CD4-positive, alpha-beta T cell treated with Interleukin-4 for 1 hour (primary cell): ENCODE results near the gene IGFN1.
"Not testable (repeated sequence)": the region's sequence is repeated elsewhere in the genome, so short reads cannot be mapped to it uniquely, and the experiment has no call there.

Source experiments
- DNase-seq, 2 donors: peaks; one replicate each; pipeline ENCODE4 v3.0.0-alpha.2; 2020 to 2022

IGFN1 gene

DNA sequence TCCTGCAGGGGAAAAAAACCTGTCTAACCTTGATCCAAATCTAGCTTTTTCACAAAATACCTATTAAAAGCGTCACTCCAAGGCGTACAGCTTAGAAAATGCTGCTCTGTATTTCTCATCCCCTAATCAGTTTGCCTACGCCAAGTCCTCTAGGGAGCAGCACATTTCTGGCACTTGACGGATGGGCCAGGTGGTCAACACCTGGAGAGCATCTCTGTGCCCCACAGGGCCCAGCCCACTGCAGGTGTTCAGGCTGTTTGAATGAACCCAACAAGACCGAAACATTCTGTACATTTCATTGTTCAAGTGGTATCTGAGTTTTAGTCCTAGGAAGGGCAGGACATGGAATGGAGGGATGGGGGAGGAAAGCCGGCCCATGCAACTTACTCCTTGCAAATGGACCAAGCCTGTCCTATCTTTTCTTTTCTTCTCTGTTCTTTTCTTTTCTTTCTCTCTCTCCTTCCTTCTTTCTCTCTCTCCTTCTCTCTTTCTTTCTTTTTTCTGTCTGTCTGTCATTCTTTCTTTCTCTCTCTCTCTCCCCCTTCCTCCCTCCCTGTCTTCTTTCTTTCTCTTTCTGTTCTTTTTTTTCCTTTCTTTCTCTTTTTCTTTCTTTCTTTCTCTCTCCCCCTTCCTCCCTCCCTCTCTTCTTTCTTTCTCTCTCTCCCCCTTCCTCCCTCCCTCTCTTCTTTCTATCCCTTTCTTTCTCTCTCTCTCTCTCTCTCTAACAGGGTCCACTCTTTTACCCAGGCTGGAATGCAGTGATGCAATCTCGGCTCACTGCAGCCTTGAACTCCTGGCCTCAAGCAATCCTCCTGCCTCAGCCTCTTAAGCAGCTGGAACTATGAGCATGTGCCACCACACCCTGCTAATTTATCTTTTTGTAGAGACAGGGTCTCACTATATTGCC is 29.1 kb downstream of the IGFN1 start:
- no peak for DNase-seq

- no peak for DNase-seq
Measured at GRCh38 chr1:201220388-201220715, 29.7 kb downstream of the IGFN1 start.

DNA sequence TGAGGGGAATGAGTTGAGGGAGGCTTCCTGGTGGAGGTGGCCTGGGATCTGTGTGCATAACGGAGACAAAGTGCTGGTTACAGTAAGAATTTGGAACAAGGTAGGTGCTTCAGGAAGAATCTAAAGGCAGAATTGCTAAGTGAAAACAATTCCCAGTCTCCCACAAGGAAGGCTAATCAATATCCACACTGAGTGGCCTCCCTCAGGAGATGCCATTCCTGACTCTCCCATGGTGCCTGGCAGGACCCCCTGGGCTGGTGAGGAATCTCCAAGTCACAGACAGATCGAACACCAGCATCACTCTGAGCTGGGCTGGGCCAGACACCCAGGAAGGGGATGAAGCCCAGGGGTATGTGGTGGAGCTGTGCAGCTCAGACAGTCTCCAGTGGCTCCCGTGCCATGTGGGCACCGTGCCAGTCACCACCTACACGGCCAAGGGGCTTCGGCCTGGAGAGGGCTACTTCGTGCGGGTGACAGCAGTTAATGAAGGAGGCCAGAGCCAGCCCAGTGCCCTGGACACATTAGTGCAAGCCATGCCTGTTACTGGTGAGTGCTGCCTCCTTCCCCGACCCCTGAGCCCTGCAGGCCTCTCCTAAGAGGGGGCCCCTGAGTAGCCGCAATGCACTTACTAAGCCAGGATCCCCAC is 30.7 kb downstream of the IGFN1 start:
- no peak for DNase-seq

- no peak for DNase-seq
Measured at GRCh38 chr1:201222125-201222524, 31.5 kb downstream of the IGFN1 start.

DNA sequence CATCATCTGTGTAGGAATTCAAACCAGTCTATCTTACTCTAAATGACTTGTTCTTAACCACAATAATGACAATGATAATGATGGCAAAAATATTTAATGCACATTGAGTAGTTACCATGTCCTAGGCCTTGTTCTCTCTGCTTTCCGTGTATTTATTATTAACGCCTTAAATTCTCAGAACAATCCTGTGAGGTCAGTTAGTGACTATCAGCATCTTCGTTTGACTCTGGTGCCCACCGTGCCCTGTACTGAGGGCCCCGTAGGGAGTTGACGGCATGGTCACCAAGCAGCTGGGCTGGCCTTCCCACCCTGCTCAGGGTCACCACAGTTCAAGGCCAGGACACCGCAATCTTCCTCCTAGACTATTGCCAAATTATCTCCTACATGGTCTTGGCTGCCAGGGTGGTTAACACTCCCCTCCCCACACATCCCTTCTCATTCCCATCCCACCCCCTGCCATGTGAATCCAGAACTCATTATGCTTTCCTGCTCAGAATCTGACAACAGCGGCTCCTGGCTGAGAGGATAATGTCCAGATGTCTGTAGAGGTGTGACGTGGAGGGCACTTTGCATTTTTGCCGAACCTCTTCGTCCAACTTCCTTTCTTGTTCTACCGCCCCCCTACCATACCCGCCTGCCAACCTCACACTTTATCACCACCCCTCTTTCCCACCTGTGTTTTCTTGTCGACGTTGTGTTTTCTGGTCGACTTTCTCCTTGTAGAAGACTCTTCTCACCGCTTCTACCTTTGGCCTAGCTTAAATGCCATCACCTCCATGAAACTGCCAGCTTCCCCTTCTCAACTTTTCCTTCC is 33.4 kb downstream of the IGFN1 start:
- no peak for DNase-seq

- no peak for DNase-seq
Measured at GRCh38 chr1:201224666-201225370, 34.2 kb downstream of the IGFN1 start.

DNA sequence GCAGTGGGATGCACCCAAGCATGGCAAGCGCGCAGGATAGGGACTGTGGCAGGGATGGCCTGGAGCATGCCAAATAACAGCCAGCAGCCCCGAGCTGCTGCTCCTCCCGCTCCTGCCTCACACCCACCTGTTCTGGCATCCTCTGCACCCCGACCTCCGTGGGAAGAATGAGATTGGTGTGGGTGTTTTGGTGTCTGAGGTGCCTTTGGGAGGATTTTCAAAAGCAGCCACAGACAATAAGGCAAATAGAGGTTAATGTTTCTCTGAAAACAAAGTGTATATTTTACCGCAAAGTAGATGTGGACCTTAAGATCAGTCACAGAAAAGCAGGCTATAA is 35.5 kb downstream of the IGFN1 start:
- no peak for DNase-seq

GRCh38 chr1:201226859-201227488 is 36.4 kb downstream of the IGFN1 start:
- DNase-seq = no peak

- no peak for DNase-seq
Measured at GRCh38 chr1:201228011-201228983, 37.7 kb downstream of the IGFN1 start.

- DNase-seq = no peak
Measured at GRCh38 chr1:201229095-201229494, 38.5 kb downstream of the IGFN1 start.

DNA sequence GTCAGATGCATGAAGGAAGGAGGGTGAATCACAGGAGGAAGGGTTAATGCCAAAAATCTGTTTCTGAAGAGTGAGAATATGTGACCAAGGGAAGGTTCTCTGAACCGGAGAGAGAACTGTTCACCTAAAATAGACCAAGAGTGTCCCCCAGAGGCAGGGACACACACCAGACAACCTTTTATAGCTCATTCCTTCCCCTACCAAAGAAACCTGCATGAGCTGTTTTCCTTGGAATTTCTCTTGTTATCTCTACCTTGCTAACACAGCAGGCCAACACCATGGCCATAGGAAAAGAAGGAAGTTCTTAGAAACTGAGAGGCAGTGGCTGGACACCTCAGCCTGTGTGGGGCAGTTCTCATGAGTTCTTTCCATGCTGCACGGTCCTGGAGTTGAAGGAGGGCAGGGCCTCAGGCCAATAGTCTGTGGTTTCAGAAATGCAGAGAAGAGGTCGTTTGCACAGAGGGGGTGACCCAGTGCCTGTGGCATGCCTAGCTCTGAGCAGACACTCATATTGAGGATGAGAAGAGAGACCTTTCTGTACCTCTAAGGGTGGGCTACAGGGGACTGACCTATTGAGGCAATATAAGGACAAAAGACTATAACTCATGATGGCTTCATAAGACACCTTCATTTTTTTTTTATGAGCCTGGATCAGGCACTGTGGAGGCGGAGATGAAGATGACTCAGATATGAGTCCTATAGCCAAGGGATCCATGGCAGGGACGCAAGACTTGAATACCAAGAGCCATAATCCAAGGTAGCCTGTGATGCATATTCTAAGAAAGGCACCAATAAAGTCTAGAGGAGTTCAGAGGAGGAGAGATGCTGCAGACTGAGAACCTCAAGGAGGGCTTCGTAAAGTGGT is 39.4 kb downstream of the IGFN1 start:
- DNase-seq = no peak

DNA sequence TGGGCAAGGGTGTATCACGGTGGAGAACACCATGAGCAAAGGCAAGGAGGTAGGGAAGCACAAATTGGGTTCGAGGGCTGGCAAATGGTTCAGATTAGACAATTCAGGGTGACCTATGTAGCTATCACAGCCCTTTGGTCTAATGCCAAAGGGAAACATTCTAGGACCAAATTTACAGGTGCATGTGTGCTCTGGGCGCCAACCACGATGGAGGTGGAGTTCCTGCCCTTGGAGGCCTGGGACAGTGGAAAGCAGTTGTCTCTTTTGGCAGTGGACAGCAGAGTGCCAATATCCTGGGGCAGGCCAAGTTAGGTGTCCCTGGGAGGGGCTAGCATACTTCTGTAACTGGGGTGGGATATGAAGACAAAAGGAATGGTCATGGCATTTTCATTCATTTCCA is 40.1 kb downstream of the IGFN1 start:
- no peak for DNase-seq

GRCh38 chr1:201239646-201240045 is 49.0 kb downstream of the IGFN1 start:
- DNase-seq = not testable (repeated sequence)

DNA sequence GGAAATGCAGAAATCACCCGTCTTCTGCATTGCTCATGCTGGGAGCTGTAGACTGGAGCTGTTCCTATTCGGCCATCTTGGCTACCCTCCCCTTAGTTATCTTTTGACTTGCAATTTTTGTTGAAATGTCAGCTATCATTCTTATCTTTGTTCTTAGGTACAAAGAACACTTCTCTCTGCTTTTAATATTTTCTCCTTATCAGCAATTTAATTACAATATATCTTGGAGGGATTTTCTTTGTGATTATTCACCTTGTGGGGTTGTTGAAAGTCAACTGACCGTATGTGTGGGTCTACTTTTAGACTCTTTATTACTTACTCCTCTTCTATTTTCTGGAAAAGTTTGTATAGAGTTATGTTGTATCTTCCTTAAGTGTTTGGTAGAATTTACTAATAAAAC is 49.5 kb downstream of the IGFN1 start:
- no peak for DNase-seq

DNA sequence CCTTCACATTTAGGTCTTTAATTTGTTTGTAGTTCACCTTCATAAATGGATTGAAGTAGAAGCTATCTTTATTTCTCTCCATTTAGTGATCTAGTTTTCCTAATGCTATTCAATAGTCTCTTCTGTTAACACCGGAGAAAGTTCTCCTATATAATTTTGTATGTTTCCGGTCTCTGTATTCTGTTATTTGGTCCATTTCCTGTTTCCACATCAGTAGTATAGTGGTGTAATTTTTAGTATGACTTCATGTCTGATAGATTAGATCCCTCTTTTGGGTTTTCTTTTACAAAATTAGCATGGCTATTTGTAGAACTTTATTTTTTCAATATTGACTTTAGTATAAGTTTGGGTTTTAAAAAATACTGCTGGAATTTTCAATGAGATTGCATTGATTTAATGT is 51.1 kb downstream of the IGFN1 start:
- no peak for DNase-seq

GRCh38 chr1:201245082-201245481 is 54.5 kb downstream of the IGFN1 start:
- no peak for DNase-seq

DNA sequence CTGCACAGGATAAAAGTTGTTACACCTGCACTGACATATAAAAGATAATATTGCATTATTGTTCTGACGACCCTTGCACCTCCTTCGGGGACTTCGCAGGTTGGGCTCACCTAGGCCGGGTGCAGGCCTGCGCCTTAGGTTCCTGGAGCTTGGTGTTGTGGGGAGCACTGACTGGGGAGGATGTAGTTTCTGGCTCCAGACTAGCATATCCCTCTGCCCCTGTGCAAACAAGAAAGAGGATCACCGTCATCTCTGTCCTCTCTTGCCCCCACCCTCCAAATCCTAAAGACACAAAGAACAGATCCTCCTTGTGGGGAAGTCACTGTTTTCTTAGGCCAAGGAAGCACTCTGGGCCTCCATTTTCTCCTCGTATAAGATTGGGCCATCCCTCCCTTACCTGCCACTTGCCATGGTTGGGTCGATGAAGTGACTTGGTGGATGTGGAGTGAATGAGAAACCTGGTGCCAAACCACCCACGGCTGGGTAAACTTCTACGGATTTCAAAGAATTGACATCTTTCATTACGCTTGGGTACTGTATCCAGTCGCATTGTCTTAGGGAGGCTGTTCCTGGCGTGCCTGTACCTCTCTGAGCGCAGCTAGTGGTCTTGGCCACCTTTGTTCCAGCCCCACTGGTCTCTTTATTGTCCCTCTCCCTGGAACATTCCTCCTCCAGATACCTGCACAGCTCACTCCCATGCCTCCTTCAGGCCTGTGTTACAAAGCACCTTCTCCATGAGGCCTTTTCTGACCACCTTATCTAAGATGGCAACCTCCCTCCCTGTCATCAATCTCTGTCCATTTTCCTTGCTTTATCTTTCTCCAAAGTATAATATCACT is 58.3 kb downstream of the IGFN1 start:
- DNase-seq = no peak

- DNase-seq = no peak
Measured at GRCh38 chr1:201250326-201251011, 59.8 kb downstream of the IGFN1 start.

- no peak for DNase-seq
Measured at GRCh38 chr1:201251411-201251810, 60.8 kb downstream of the IGFN1 start.
